GM15510 (cell line): Measurements from ENCODE around the gene OMG.

Source experiments
- POLR2A ChIP-seq: IDR thresholded peaks from 3 replicates; pipeline ENCODE4 v1.6.1; 2011; ENCODE audit warnings: borderline replicate concordance; ENCODE audit not compliant: insufficient read length; ENCODE audit errors: extremely low read depth

Gene OMG

GRCh38 chr17:31275116-31275515 is 21.9 kb downstream of the OMG start:
- no peak for TF ChIP-seq POLR2A

- TF ChIP-seq POLR2A, result no peak
Observed at GRCh38 chr17:31274252-31274651, 22.8 kb downstream of the OMG start.

GRCh38 chr17:31273516-31273915 is 23.5 kb downstream of the OMG start:
- no peak for TF ChIP-seq POLR2A

- TF ChIP-seq POLR2A, result no peak
Observed at GRCh38 chr17:31272803-31273202, 24.2 kb downstream of the OMG start.

- no peak for TF ChIP-seq POLR2A
Observed at GRCh38 chr17:31272236-31272635, 24.8 kb downstream of the OMG start.

GRCh38 chr17:31269578-31269983 is 27.5 kb downstream of the OMG start:
- no peak for TF ChIP-seq POLR2A

- no peak for TF ChIP-seq POLR2A
Observed at GRCh38 chr17:31269036-31269577, 27.9 kb downstream of the OMG start.

- no peak for TF ChIP-seq POLR2A
Observed at GRCh38 chr17:31266042-31266441, 31.0 kb downstream of the OMG start.

- TF ChIP-seq POLR2A, result no peak
Observed at GRCh38 chr17:31261601-31262000, 35.4 kb downstream of the OMG start.

- TF ChIP-seq POLR2A, result no peak
Observed at GRCh38 chr17:31260151-31260550, 36.9 kb downstream of the OMG start.

GRCh38 chr17:31256936-31257335 is 40.1 kb downstream of the OMG start:
- TF ChIP-seq POLR2A, result no peak

- no peak for TF ChIP-seq POLR2A
Observed at GRCh38 chr17:31254654-31255053, 42.4 kb downstream of the OMG start.

GRCh38 chr17:31252741-31253140 is 44.3 kb downstream of the OMG start:
- no peak for TF ChIP-seq POLR2A

GRCh38 chr17:31251970-31252328 is 45.1 kb downstream of the OMG start:
- TF ChIP-seq POLR2A, result no peak

GRCh38 chr17:31251105-31251969 is 45.7 kb downstream of the OMG start:
- TF ChIP-seq POLR2A, result no peak

- no peak for TF ChIP-seq POLR2A
Observed at GRCh38 chr17:31250229-31250628, 46.8 kb downstream of the OMG start.
